IPS-15b (cell line): ENCODE results near the gene KRT17.
"Not testable (repeated sequence)": the region's sequence is repeated elsewhere in the genome, so short reads cannot be mapped to it uniquely, and the experiment has no call there.

ENCODE experiments used
- H3K27me3 ChIP-seq: one replicate; pipeline ENCODE4 v1.6.1; 2013; ENCODE audit warnings: low read length; ENCODE audit not compliant: control insufficient read depth, insufficient read depth
- H3K36me3 ChIP-seq: one replicate; pipeline ENCODE4 v1.6.1; 2013; ENCODE audit warnings: low read length; ENCODE audit not compliant: control insufficient read depth, insufficient read depth
- H3K4me1 ChIP-seq: one replicate; pipeline ENCODE4 v1.6.1; 2013; ENCODE audit warnings: mild to moderate bottlenecking, low read length; ENCODE audit not compliant: control insufficient read depth, insufficient read depth
- H3K4me3 ChIP-seq: one replicate; pipeline ENCODE4 v1.5.1; 2013; ENCODE audit warnings: low read depth, low read length
- H3K9ac ChIP-seq: one replicate; pipeline ENCODE4 v1.6.1; 2013; ENCODE audit warnings: low read depth, mild to moderate bottlenecking, low read length
- H3K9me3 ChIP-seq: one replicate; pipeline ENCODE4 v1.6.1; 2013; ENCODE audit warnings: mild to moderate bottlenecking, low read length; ENCODE audit not compliant: control insufficient read depth, insufficient read depth

KRT17 gene

GRCh38 chr17:41628621-41629255 is 4.4 kb upstream of the KRT17 start:
- not testable (repeated sequence) for H3K4me3 ChIP-seq, H3K36me3 ChIP-seq, H3K4me1 ChIP-seq, H3K27me3 ChIP-seq, H3K9ac ChIP-seq, H3K9me3 ChIP-seq

- H3K9ac ChIP-seq, H3K4me3 ChIP-seq, H3K27me3 ChIP-seq, H3K9me3 ChIP-seq, H3K36me3 ChIP-seq, H3K4me1 ChIP-seq: not testable (repeated sequence)
These were observed 3.6 kb upstream of the KRT17 start for GRCh38 chr17:41628073-41628370.

GRCh38 chr17:41627316-41628072 is 3.1 kb upstream of the KRT17 start:
- Histone ChIP-seq H3K9ac (no peak overlapping the region), H3K27me3 (no peaks in the 10 kb centered on the region), H3K36me3 (no peaks in the 10 kb centered on the region), H3K9me3 (no peaks in the 10 kb centered on the region), H3K4me1 (no peaks in the 10 kb centered on the region), H3K4me3 (no peak overlapping the region)

GRCh38 chr17:41626914-41627295 is 2.5 kb upstream of the KRT17 start:
- H3K9me3 ChIP-seq, H3K36me3 ChIP-seq, H3K27me3 ChIP-seq, H3K4me1 ChIP-seq, H3K9ac ChIP-seq, H3K4me3 ChIP-seq: not testable (repeated sequence)

- H3K27me3 ChIP-seq, H3K36me3 ChIP-seq, H3K4me3 ChIP-seq, H3K4me1 ChIP-seq, H3K9me3 ChIP-seq, H3K9ac ChIP-seq: not testable (repeated sequence)
These were observed 1.9 kb upstream of the KRT17 start for GRCh38 chr17:41626028-41626913.

GRCh38 chr17:41625602-41626001 is 1.2 kb upstream of the KRT17 start:
- Histone ChIP-seq H3K36me3 (no peaks in the 10 kb centered on the region), H3K4me1 (no peaks in the 10 kb centered on the region), H3K4me3 (no peak overlapping the region), H3K27me3 (no peaks in the 10 kb centered on the region), H3K9me3 (no peaks in the 10 kb centered on the region), H3K9ac (no peak overlapping the region)

GRCh38 chr17:41623184-41623861 is 1.1 kb downstream of the KRT17 start:
- not testable (repeated sequence) for H3K4me3 ChIP-seq, H3K27me3 ChIP-seq, H3K9ac ChIP-seq, H3K36me3 ChIP-seq, H3K9me3 ChIP-seq, H3K4me1 ChIP-seq

- not testable (repeated sequence) for H3K4me3 ChIP-seq, H3K36me3 ChIP-seq, H3K9me3 ChIP-seq, H3K9ac ChIP-seq, H3K27me3 ChIP-seq, H3K4me1 ChIP-seq
These were observed 1.8 kb downstream of the KRT17 start for GRCh38 chr17:41622340-41623183.

- no peaks in the 10 kb centered on the region for H3K4me1 ChIP-seq
- no peak overlapping the region for H3K4me3 ChIP-seq
- no peaks in the 10 kb centered on the region for H3K9me3 ChIP-seq
- no peak overlapping the region for H3K9ac ChIP-seq
- H3K36me3 ChIP-seq, result no peaks in the 10 kb centered on the region
- H3K27me3 ChIP-seq, result no peaks in the 10 kb centered on the region
These were observed 2.5 kb downstream of the KRT17 start for GRCh38 chr17:41621916-41622315.

- H3K27me3 ChIP-seq, H3K9ac ChIP-seq, H3K4me3 ChIP-seq, H3K9me3 ChIP-seq, H3K36me3 ChIP-seq, H3K4me1 ChIP-seq: not testable (repeated sequence)
These were observed 2.9 kb downstream of the KRT17 start for GRCh38 chr17:41621435-41621817.
